GM21381 (cell line): Measurements from ENCODE around the gene SNX8.

Experiments used
- ATAC-seq: cut with Tn5 transposase; IDR thresholded peaks from one replicate; pipeline ENCODE4 v1.9.1; 2021; ENCODE audit warnings: mild to moderate bottlenecking, moderate library complexity; ENCODE audit not compliant: unreplicated experiment

Gene SNX8

DNA sequence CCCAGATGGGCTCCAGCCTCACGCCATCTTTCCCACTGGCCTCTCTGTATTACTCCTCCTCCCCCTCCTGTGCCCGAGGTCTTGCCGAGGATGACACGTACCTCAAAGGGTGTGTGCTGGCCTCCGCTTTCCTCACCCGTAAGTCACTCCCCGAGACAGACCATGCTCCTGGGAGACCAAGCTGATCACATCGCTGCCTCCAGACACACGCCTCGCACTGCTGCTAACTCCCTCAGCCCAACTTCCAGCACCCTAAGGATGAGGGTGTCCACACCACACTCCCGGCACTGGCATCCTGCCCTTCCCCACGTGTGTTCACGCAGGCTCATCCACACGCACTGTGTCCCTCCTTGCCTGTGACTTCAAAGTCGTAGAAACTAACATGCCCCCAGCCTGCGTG lies 105.5 kb downstream of the SNX8 start:
- ATAC-seq, result no peak

- no peak for ATAC-seq
Observed at GRCh38 chr7:2205036-2205780, 109.0 kb downstream of the SNX8 start.

DNA sequence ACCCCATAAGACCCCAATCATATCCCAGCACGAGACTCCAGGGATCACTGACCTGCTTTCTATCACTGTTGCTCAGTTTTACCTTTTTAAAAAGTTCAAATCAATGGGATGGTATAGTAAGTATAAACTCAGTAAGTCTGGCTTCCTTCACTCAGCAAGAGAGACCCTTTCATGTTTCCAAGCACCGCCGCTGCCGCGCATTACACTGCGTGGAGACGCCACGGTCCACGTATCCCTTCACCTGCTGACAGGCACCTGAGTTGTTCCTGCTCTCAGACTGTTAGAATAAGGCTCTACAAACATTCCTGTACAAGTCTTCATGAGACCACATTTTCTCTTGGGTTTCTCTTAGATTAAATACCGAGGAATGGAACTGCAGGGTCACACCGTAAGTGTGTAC lies 109.8 kb downstream of the SNX8 start:
- ATAC-seq, result no peak

- ATAC-seq, result no peak
Observed at GRCh38 chr7:2203766-2204300, 110.4 kb downstream of the SNX8 start.

DNA sequence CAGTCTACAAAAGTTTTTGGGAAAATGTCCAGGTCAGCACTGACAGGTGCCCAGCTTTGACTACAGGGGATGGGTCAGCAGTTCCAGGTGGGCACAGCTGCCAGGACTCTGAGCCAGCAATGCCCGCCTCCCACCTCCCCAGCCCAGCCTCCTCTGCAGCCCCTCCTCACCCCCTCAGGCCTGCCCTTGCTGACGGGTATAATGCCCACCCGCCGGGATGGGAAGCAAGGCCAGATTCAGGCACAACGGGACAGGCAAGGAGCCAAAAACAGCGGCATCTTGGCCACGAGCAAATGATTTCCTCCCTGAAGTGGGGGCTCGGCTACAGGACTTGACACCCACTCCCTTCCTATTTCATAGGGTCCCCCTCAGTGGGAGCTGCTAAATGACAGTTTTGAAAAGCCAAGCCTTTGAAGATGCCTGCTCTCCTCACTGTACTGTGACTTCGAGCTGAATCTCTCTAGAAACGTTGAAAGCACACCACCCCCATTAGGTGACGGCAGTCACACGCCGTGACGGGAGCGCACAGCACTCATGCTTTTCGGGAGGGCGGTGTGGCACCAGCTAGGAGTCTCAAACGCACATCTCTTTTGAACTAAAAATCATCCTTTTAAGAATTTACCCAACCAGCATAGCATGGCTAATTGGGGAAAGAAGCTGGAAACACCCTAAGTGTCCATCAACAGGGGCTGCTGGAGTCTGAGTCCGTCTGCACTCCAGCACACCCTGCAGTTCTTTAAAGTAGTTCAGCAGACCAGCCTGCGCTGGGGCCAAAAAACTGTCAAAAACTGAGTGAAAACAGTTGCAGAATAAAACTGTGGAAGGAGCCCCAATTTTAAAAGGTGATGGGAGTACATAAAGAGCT lies 111.1 kb downstream of the SNX8 start:
- no peak for ATAC-seq

- no peak for ATAC-seq
Observed at GRCh38 chr7:2202361-2202761, 111.9 kb downstream of the SNX8 start.
